ENCODE measurements around the gene OVAAL.

OVAAL gene

DNA sequence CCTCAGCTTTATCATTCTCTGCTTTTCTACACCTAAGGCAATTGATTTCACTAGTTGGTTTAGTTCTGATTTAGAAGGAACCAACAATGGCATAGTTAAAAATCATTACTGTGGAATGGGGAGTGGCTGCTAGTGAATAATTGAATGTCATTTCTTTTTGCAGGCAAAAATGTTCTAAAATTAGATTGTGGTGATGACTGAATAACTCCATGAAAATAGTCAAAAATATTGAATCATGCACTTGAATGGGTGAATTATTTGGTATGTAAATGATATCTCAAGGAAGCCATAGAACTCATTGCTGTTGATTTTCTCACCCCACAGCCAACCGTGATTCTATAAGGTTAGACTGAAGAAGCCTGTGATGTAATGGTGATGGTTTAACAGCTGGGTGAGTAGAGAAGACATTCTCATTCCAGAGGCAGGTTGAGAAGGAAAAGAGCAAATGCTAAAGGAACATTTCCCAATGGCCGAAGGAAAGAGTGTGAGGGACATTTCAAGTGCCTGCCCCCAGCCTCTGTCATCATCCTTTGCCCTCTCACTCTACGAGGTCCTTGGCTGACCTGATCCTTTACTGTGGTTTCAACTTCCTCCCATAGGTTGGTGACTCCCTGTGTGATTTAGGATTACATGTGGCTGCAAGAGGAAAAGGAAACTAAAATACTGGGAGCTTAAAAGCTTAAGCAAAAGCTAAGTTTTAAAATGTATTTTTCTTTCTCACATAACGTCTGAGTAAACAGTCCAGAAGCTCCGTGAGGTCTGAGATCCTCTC is 12.5 kb downstream of the OVAAL start:
- no peak for DNase-seq (ENCODE audit: low read depth)

DNA sequence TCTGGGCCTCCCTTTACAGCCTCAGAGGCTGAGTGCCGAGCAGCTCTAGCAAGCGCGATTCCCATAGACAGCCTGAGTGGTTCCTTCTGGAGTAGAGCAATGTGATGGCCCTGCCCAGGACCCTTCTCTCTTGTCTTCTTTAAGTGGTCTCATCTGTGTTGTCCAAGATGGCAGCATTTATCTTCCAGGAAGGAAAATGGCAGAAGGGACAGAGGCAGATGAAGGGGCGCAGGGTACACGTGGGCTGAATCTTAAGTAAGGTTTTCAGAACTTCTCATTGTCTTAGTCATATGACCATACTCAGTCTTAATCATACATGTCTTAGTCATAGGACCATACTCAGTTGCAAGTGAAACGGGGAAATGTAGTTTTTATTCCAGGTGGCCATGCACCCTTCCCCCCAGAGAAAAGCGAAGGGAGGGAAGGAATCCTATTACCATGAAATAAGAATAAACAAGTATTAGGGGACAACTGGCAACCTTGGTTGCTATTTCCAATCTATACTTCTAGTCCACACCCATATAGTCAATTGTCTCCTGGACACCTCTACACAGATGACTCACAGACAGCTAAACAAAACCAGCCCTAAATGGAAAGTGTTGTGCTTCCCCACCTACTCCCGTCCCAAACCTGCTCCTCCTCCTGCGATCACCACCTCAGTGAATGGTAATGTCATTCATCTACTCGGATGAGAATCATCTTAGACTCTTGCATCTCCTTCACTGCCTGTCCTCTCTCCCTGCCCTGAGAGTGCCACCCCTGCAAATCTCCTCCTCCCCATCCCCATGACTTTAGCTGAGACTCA is 13.3 kb downstream of the OVAAL start:
- DNase-seq (ENCODE audit: low read depth): no peak

DNA sequence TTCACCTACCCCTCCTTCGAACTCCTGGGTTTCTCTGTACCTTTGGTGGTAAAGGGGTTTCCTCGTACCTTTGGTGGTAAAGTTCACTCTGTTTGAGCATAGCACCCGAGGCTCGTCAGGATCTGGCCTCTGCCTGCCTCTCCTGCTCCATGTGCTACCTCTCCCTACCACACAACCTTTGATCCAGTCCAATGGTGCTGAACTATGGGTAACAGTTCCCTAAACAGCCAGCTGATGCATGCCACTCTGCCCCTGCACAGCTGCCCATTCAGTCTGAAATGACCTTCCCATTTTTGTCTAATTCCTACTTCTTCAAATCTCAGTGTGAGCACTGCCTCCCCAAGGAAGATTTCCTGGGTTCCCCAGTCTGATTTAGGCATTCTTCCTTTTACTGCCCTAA is 14.0 kb downstream of the OVAAL start:
- DNase-seq (ENCODE audit: low read depth): no peak

DNA sequence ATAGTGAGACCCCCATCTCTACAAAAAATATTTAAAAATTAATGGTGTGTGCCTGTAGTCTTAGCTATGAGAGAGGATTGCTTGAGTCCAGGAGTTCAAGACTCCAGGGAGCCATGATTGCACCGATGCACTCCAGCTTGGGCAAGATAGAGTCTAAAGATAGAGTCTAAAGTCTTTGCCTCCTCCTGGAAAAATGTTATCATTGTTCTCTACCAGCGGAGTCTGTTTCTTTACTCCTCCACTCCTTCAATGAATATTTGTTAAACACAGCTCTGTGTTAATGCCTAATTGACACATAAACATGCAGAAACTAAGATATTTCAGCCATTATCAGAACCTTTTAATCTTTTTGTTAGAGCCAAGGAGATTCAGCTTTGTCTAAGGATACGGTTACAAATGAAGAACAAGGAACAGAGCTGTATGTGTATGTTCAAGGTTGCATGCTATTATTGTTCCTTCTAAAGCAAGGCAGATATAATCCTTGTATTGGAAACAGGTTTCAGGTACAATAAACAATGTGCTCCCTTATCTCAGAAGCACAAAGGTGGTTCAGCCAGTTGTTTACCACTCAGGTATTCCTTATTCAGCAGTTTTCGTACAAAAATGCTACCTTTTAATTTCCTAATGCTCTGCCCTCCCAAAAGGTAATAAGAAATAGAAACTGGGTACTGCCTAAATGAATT is 15.4 kb downstream of the OVAAL start:
- DNase-seq (ENCODE audit: low read depth): no peak

DNA sequence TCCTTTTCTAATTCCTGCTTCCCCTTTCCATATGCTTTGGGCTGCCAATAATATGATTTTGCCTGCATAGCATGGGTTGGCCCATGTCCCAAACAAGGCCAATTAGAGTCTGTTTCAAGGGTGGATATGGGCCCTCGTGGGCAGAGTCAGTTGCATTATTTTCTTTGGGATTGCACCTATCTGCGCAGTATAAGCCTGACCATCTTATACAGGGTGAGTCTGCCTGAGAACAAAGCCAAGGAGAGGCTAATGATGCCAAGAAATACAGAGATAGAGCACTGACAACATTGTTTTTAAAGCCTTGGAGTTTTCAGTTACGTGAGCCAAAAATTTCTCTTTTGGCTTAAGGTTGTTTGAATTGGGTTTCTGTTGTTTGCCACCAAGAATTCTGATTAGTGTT is 18.6 kb downstream of the OVAAL start:
- DNase-seq (ENCODE audit: low read depth): no peak

- DNase-seq (ENCODE audit: low read depth): no peak
These were observed 21.3 kb downstream of the OVAAL start for GRCh38 chr1:180579961-180580611.

DNA sequence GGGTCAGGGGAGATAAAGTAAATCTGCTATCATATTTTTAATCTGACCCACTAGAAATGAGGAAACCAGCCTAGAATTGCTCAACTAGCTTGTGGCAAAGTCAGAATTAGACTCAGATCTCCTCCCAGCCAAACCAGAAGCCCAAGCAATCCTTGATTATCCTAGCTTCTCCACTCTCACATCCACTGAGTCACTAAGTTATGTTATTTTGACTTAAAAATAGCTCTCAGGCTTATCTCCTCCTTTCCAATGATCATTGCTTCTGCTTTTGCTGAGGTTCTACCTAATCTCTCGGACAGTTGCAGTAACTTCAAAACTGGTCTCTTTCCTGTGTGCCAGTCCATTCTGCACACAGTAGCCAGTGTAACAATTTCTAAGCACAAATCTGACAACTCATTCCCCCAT is 22.9 kb downstream of the OVAAL start:
- no peak for DNase-seq (ENCODE audit: low read depth)

GRCh38 chr1:180584869-180585268 is 26.1 kb downstream of the OVAAL start:
- no peak for DNase-seq (ENCODE audit: low read depth)

- DNase-seq (ENCODE audit: low read depth): no peak
These were observed 27.2 kb downstream of the OVAAL start for GRCh38 chr1:180585994-180586359.

DNA sequence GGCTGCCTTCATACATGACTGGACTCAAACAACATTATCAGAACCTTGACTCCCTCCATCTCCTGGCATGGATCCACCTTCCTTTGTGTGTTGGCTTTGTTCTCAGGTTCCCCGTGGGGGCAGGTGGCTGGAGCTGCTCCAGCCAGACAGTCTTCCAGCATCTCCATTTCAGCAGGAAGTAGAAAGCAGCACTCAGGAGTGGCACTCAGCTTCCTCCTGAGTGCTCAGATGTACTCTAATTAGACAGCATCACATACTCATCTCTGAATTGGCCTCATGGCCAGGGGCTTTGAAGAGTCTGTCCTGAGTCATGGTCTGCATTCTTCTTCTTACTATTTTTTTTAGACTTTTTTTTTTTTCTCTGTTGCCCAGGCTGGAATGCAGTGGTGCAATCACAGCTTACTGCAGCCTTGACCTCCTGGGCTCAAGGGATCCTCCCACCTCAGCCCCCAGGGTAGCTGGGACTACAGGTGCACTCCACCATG is 27.9 kb downstream of the OVAAL start:
- no peak for DNase-seq (ENCODE audit: low read depth)

- DNase-seq (ENCODE audit: low read depth): no peak
These were observed 29.4 kb downstream of the OVAAL start for GRCh38 chr1:180588121-180588520.

DNA sequence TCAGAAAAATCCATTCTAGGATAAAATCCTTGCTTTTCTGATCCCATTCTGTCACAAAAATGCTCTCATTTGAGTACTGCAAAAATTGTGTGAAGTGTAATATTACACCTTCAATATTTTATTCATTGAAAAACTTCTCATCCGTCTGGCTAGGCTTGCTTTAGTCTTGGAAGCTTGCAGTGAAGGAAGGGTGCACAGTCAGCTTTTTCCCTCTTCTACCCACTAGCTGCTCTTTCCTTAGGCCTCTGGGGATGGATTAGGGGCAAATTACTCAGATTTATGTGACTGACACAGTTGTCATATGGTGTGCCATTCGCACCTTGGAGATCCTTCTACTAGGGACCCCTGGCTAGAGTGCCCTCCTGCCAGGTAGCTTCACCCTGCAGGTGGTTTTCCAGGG is 32.1 kb downstream of the OVAAL start:
- DNase-seq (ENCODE audit: low read depth): no peak

DNA sequence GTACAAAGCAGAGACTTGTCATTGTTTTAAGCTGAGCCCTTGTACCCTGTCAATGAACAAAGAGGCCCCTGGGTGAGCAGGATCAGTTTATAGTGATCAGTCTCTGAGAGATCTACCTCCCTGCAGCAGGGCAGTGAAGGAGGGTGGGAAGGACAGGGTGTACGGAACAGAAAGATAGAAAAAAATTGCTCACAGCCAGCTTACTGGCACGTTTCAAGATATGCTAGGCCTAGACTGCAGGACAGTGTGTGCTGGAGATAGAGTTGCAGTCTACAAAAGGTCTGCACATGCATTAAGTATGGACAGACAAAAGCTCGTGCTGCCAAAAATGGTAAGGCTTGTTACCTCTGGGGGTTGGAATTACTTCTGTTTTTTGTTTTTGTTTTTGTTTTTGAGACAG is 34.6 kb downstream of the OVAAL start:
- DNase-seq (ENCODE audit: low read depth): no peak

DNA sequence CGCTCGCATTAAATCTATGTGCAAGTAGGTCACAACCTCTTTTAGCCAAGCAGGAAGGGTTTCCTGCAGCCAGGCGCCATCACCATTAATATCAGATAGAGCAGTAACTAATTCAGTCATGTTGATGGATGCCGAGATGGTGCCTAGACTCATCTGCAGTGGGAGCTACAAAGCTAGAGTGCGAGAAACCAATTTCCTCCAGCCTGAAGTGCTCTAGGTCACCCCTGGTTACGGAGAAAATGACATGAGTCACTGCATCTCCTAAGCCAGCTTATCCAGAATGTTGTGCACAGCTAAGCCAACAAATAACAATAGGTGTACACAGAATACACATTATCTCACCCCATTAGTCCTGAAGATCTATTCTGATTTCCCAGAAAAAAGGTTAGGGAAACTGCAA is 36.0 kb downstream of the OVAAL start:
- no peak for DNase-seq (ENCODE audit: low read depth)

DNA sequence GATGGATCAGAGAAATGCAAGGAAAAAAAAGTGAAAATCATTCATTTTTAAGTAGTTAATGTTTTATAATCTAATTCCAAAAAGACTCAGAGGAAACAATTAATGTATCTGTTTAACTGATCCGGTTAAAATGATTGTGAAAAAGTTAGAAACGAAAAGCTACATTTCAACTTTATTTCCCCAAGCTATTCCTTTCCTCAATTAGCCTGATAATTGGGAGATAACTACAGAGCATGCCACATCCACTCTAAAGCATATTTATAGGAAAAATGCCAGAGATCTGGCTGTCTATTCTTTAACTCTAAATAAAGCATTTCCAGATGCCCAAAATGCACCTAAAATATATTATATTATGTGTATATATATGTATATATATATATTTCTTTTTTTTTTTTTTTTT is 37.2 kb downstream of the OVAAL start:
- no peak for DNase-seq (ENCODE audit: low read depth)

- no peak for DNase-seq (ENCODE audit: low read depth)
These were observed 38.8 kb downstream of the OVAAL start for GRCh38 chr1:180597520-180597919.

- DNase-seq (ENCODE audit: low read depth): no peak
These were observed 39.7 kb downstream of the OVAAL start for GRCh38 chr1:180598333-180598974.

DNA sequence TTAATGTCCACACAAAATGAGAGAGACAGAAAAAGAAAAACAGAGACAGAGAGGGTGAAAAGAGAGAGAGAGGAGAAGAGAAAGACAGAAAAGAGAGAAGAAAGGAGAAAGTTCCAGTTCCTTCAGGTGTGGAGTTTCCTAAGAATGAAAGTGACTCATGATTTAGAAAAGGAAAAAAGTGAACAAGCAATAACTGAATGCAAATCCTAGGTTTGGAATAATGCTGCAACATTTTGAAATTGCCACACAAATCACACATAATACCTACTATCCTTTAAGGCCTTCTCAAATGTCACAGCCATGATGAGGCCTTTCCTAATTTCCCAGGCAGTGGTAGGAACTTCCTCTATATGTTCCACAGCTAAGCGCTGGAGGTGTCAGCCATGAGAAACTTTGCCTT is 41.6 kb downstream of the OVAAL start:
- DNase-seq (ENCODE audit: low read depth): no peak

DNA sequence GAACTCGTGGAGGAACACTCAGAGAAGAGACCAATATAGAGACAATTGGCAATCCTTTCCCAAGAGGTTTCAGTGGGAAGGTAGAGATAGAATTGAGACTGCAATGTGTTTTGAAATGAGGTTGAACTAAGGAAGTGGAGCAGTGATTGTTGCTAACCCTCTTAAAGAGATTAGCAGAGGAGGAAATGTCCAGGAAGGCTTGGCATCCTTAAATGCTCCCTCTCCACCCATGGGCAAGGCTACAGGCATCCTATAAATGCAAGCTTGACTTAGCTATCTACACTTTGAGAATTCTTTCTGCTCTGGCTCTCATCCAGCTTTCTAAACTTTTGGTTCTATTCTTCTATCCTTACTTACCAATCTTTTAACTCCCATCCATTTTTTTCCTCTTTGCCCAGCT is 42.7 kb downstream of the OVAAL start:
- DNase-seq (ENCODE audit: low read depth): no peak

DNA sequence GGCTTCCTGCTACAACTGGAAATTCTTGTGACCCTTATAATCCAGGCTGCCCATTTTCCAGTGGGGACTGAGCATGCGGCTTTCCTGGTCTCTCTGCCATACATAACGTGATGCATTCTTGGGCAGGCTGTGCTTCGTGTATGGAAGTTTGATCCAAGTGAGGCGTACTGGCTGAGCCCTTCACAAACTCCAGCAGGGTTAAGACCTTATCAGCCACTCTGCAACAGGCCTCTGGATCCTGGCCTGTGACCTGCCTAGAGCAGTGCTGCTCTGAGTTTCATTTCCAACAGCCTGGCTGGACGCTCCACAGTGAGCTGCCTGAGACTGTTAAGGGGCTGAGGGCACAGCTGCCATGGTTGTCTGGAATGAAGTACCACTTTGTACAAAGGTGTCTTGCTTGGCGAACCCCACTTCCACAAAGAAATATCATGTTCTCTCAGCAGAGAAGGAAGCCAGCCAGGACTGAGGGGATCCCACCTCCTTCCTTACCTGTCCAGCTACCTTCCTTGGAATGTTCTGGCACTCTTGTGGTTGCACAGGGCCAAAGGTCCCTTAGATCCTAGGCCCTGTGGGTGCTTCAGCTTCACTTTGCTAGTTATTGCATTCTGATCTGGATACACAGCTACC is 44.6 kb downstream of the OVAAL start:
- DNase-seq (ENCODE audit: low read depth): no peak

DNA sequence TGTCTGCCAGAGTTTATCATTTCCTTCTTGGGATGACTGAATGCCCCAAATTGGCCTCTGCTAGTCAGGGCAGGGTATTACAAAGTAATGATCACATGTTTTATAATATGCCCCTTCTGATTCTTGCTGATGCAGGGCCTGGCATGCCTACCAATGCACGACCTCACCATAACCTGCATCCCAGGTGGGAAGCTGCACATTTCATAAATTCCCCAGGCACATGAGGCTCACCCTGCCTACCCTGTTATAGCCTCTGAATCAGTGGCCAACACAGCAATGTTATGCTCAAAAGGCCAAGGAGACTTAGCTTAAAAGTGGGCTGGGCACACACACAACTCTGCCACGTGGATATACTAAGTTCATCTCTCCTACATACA is 45.1 kb downstream of the OVAAL start:
- no peak for DNase-seq (ENCODE audit: low read depth)

- no peak for DNase-seq (ENCODE audit: low read depth)
These were observed 47.4 kb downstream of the OVAAL start for GRCh38 chr1:180606155-180606554.
